DOHH2 (cell line): ENCODE data around the gene ADH4.

ENCODE experiments used
- EZH2phosphoT487 ChIP-seq: fragments of 200-600 bp; sonication (generic); IDR thresholded peaks from 2 replicates; pipeline ENCODE4 v1.6.1; 2017; ENCODE audit warnings: borderline replicate concordance, mild to moderate bottlenecking, antibody characterized with exemption, low read length, moderate library complexity, mixed read lengths
- TF ChIP-seq, protein P1 (sequence below): fragments of 200-600 bp; sonication (generic); IDR thresholded peaks from one replicate; pipeline ENCODE4 v1.5.1; 2014; ENCODE audit warnings: antibody characterized with exemption, mild to moderate bottlenecking, low read depth, low read length; ENCODE audit not compliant: poor library complexity, severe bottlenecking

GRCh38 chr4:99179626-99180025, 35.5 kb upstream of the ADH4 start:
- TF ChIP-seq, protein P1, sequence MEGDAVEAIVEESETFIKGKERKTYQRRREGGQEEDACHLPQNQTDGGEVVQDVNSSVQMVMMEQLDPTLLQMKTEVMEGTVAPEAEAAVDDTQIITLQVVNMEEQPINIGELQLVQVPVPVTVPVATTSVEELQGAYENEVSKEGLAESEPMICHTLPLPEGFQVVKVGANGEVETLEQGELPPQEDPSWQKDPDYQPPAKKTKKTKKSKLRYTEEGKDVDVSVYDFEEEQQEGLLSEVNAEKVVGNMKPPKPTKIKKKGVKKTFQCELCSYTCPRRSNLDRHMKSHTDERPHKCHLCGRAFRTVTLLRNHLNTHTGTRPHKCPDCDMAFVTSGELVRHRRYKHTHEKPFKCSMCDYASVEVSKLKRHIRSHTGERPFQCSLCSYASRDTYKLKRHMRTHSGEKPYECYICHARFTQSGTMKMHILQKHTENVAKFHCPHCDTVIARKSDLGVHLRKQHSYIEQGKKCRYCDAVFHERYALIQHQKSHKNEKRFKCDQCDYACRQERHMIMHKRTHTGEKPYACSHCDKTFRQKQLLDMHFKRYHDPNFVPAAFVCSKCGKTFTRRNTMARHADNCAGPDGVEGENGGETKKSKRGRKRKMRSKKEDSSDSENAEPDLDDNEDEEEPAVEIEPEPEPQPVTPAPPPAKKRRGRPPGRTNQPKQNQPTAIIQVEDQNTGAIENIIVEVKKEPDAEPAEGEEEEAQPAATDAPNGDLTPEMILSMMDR = no peak
- TF ChIP-seq EZH2phosphoT487 = no peak
